ENCODE data around the gene PEX16.

- TF ChIP-seq CTCF (IDR thresholded peaks at IDR 0.05) (no peak), EP300 (IDR thresholded peaks at IDR 0.05) (no peak), POLR2AphosphoS5 (IDR thresholded peaks at IDR 0.05) (no peak), POLR2A (IDR thresholded peaks at IDR 0.05) (no peak)
Measured at GRCh38 chr11:45919806-45920530, 2.3 kb upstream of the PEX16 start.

Data from gastroesophageal sphincter (tissue), 3 donors.